DMS114 treated with DMSO at 0.1 percent for 48 hours (cell line): ENCODE measurements around the gene ASB5.
"Not testable (repeated sequence)": the region's sequence is repeated elsewhere in the genome, so short reads cannot be mapped to it uniquely, and the experiment has no call there.

Experiments used
- DNase-seq: peaks from one replicate; lab custom pipeline; 2025; ENCODE audit not compliant: unreplicated experiment; lab: John Stamatoyannopoulos, UW

ASB5 gene

DNA sequence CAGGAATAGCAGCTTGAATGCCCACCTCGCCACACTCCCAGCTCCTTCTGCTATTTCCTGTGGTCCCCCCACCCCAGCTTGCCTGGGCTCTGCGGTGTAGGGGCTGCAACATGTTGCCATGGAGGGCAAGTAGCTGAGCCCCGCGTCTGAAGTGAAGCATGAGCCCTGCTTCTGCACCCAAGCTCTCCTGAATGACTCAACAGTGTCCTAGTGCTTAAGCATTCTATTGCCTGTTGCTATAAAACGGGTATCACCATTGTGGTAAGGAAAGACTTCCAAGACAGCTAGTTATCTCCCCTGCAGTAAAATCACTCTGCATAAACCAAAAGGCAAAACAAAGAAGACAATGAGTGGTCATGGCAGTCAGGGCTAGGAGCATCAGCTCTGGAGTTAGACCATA is 42.3 kb downstream of the ASB5 start:
- no peak for DNase-seq

DNA sequence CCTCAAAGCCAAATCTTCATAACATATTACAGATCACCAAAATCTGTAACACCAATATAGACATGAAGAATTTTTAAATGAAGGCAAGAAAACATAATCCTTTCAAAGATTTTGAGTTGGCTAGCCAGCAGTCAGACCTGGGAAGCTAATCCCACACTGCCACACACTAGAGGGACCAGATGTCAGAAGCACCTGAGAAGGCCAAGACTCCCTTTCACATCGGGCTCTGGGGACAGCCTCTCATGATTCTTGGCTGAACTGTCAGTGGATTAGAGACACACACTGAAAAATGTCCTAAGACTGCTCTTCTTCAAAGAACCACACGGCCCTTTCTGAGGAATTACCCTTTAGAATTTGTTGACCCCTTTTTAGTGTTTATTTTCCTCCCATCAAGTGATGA is 45.5 kb downstream of the ASB5 start:
- no peak for DNase-seq

GRCh38 chr4:176222149-176222548 is 46.9 kb downstream of the ASB5 start:
- DNase-seq, result no peak

- no peak for DNase-seq
These were observed 51.5 kb downstream of the ASB5 start for GRCh38 chr4:176217510-176217909.

DNA sequence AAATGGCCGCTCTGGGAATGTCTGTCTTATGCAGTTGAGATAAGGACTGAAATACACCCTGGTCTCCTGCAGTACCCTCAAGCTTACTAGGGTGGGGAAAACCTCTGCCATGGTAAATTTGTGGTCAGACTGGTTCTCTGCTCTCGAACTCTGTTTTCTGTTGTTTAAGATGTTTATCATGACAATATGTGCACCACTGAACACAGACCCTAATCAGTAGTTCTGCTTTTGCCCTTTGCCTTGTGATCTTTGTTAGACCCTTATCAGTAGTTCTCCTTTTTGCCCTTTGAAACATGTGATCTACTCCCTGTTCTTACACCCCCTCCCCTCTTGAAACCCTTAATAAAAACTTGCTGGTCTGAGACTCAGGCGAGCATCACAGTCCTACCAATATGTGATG is 56.7 kb downstream of the ASB5 start:
- DNase-seq, result not testable (repeated sequence)

DNA sequence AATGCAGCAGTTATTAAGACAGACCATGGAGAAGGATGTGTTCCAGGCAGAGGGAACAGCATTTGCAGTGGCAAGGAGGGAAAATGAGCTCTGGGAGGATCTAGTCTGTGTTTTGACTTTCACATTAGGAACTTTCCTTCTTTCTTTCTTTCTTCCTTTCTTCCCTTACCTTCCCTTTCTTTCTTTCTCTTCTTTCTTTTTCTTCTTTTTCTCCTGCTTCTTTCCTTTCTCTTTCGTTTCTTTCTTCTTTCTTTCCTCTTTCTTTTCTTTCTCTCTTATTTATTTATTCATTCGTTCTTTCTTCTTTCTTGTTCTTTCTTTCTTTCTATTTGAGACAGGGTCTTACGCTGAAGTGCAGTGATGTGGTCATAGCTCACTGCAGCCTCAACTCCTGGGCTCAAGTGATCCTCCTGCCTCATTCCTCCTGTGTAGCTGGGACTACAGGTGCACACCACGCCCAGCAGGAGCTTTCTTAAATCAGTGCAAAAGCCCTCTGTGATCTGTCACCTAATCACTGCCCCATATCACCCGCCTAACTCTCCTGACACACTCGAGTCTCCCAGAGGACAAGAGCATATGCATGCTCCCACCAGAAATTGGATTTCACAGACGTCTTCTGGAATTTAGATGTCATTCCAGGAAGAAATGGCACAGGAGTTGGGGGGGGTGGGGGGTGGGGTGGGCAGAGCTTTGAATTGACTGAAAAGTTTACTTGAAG is 58.3 kb downstream of the ASB5 start:
- no peak for DNase-seq

DNA sequence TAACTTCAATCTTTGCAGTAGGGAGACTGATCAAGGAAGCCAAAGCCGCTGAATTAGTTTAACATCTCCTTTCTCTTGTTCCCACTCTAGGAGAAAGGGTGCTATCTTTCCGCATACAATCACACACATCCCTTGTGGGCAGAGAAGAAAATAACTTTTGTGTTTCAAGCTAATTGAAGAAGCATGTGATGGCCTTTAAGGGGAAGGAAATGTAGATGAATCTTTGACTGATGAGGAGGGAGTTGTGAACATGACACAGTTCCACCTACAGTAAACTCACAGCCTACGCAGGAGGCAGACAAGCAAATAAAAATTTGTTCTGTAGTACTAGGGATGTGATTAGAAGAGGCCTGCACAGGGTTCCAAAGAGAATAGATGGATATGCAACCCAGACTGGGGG is 58.9 kb downstream of the ASB5 start:
- DNase-seq, result no peak

DNA sequence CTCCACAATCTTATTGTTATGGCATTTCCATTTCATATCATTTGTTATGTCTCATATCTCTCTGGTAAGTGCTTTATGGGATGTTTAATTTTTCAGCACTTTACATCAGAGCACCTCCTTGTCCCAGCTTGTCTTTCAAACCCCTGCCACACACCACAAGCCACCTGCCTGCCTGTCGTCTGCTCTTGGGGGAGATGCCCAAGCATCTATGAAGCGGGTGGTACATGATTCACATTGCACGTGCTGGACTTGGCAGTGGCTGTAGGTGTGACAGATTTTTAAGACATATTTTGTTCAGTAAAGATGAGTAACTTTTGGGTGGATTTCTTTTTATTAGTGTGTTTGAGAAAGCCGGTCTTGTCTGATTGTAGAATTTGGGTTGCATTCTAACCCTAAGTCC is 59.5 kb downstream of the ASB5 start:
- DNase-seq, result no peak

DNA sequence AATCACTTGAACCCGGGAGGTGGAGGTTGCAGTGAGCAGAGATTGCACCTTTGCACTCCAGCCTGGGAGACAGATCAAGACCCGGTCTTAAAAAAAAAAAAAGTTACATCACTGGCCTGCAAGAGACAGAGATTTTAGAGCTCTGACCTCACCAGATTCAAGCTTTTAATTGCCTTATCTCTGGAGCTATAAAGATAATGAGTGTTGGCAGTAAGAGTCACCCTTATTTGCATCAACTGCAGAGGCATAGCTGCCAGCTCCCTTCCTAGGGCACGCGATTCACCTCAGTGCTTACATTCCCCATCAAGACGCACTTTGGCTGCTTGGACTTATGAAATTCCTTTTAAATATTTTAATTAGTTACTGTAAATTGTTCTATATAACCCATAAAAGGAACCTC is 61.2 kb downstream of the ASB5 start:
- no peak for DNase-seq

GRCh38 chr4:176205299-176205698 is 63.7 kb downstream of the ASB5 start:
- DNase-seq, result no peak

DNA sequence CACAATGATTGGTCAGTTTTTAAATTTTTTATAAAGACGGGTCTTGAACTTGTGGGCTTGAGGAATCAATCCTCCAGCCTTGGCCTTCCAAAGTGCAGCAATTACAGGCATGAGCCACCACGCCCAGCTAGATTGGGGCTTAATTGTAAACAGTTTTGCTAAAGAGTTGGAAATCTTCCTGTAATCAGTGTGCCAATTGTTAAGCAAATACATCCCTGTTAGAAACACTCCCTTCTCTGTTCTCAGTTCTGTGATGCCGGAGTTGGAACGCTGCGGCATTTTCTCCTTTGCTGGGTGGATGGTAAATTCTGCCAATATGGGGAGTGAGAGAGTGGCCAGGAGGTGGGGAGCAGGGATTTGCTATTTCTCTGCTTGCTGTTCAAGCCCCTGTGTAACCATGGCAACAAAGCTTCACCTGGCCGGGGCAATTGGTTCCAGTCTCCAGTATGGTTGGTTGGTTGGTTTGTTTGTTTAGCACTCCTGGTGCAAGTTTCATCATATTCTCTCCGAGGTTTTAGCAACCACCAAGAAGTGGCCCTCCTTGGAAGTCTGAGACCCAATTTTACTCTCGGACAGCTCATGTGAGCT is 70.6 kb downstream of the ASB5 start:
- no peak for DNase-seq

DNA sequence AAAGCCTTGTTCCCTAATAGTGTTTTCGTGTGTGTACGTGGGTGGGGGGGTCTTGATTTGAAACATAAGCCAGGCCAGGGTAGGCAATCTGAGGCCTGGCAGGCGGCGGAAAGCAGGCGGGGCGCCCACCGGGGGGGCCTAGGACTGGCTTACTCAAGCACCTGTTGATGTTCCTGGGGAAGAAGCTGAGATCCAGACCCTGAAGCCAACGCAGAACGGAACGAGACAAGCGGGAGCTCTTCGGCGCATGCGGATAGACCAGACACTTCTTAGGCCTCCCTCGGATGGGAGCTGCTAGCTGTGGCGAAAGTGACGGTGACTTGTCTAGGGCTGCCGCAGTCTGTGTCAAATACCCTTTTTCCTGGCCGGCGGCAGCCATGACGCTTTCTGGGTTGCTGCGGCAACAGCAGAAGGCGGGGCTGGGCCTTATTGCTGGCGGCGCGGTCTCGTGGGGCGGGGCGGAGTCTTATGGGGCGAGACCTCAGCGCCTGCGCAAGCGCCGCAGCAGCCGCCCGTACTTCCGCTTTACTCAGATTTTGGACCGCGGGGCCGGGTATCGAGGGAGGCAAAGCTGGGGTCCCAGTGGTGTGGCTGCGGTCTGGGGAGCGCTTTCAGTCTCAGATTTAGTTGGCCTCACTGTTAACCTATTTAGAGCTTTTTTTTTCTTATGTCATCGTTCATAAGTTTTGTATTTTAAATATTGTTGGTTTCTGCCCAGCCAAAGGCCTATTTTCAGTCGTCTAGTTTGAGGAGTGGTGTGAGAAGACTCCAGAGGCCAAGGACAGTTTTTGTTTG is 73.6 kb downstream of the ASB5 start, which contains the start of gene SPATA4:
SPATA4 (minus strand) TSS at position 402 of the 795 bp plus-strand sequence; CDS start at position 379, 23 bp downstream.
- peak; percentile 78 for DNase-seq

DNA sequence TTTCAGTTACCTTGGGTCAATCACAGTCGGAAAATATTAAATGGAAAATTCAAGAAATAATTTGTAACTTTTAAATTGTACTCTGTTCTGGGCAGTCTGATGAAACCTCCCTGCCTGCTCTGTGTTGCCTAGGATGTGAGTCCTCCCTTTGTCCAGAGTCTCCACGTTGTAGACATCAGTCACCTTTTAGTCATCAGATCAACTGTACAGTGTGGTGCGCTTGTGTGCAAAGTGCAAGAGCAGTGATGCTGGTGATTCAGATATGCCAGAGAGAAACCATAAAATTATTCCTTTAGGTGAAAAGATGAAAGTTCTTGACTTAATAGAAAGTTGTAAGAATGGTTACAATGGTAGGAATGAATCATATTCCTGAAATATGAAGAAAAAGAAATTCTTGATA is 75.1 kb downstream of the ASB5 start:
- DNase-seq, result no peak

DNA sequence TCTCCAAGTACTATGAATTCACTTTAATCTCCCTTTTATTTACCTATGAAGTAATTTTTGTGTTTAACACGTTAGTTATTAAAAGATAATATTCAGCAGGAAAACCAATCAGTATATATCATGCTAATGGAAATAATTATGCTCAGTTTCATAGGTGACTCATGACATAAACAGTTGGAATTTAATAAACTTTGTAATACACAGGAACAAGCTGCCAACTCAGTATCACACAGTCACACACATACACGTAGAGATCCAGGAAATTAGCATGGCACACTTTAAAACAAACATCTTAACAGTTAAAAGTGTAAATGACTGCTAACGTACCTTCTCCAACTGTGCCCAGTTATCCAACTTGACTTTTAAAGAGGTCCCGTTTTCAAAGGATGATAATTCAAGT is 75.9 kb downstream of the ASB5 start:
- DNase-seq, result no peak

GRCh38 chr4:176191974-176192373 is 77.0 kb downstream of the ASB5 start:
- no peak for DNase-seq

GRCh38 chr4:176189891-176190795 is 78.9 kb downstream of the ASB5 start:
- DNase-seq, result no peak

GRCh38 chr4:176188654-176189053 is 80.4 kb downstream of the ASB5 start:
- DNase-seq, result no peak

- DNase-seq, result no peak
These were observed 81.4 kb downstream of the ASB5 start for GRCh38 chr4:176187624-176188023.

- no peak for DNase-seq
These were observed 82.2 kb downstream of the ASB5 start for GRCh38 chr4:176186671-176187395.

DNA sequence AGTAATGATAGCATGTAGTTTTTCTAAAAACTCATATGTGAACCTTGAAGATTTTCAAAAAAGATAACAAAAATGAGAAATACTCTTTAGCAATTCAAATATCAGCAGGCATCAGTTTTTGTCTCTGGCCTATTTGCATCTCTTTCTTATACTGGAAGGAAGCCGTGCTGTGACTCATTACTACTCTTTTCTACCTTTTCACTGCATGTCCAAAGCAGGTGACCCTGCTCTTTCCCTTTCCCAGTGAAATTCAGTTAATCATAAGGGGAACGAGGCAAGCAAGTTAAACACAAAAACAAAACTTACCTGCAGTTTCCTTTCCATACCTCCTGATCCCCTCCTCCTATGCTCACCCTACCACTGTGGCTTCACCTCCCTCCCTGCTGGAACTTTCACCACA is 83.0 kb downstream of the ASB5 start:
- no peak for DNase-seq
